GM19035 (cell line): ENCODE measurements around the gene PEPD.
A peak's percentile ranks its signal among the peaks of the same experiment; 100 is the strongest.

Experiments
- ATAC-seq: cut with Tn5 transposase; IDR thresholded peaks from one replicate; pipeline ENCODE4 v1.9.1; 2021; ENCODE audit not compliant: unreplicated experiment

PEPD gene

GRCh38 chr19:33387351-33388230 lies 134.0 kb downstream of the PEPD start:
- ATAC-seq: no peak

- no peak for ATAC-seq
Observed at GRCh38 chr19:33386361-33386858, 135.2 kb downstream of the PEPD start.

GRCh38 chr19:33385956-33386355 lies 135.6 kb downstream of the PEPD start:
- ATAC-seq: no peak

- ATAC-seq: no peak
Observed at GRCh38 chr19:33384983-33385382, 136.6 kb downstream of the PEPD start.

GRCh38 chr19:33383720-33384292 lies 137.8 kb downstream of the PEPD start:
- no peak for ATAC-seq

GRCh38 chr19:33382982-33383381 lies 138.6 kb downstream of the PEPD start:
- ATAC-seq: no peak

- ATAC-seq: no peak
Observed at GRCh38 chr19:33382006-33382405, 139.6 kb downstream of the PEPD start.

- ATAC-seq: no peak
Observed at GRCh38 chr19:33381101-33381500, 140.5 kb downstream of the PEPD start.

- no peak for ATAC-seq
Observed at GRCh38 chr19:33379151-33379829, 142.3 kb downstream of the PEPD start.

GRCh38 chr19:33377586-33378475 lies 143.8 kb downstream of the PEPD start:
- no peak for ATAC-seq

- ATAC-seq: no peak
Observed at GRCh38 chr19:33376941-33377557, 144.5 kb downstream of the PEPD start.

- no peak for ATAC-seq
Observed at GRCh38 chr19:33376423-33376822, 145.2 kb downstream of the PEPD start.

GRCh38 chr19:33375837-33376159 lies 145.8 kb downstream of the PEPD start:
- ATAC-seq: no peak

- ATAC-seq: no peak
Observed at GRCh38 chr19:33375156-33375836, 146.3 kb downstream of the PEPD start.

GRCh38 chr19:33374236-33374714 lies 147.3 kb downstream of the PEPD start:
- no peak for ATAC-seq

GRCh38 chr19:33373453-33374235 lies 147.9 kb downstream of the PEPD start, which contains the start of gene CEBPG:
CEBPG (plus strand) TSS chr19:33373709; CDS start chr19:33379240, 5,531 bp downstream.
- peak; percentile 86 for ATAC-seq

GRCh38 chr19:33370783-33371182 lies 150.8 kb downstream of the PEPD start:
- ATAC-seq: no peak

- no peak for ATAC-seq
Observed at GRCh38 chr19:33368074-33368864, 153.3 kb downstream of the PEPD start.
